OCI-LY7 (cell line): ENCODE measurements around the gene STXBP2. TPM values are rescaled to one million over a fixed set of nuclear protein-coding genes. Genes with fewer than 3 reads are reported as not detected.

Experiments used
- BruUV-seq: library from RNA; stranded (reverse); fragments of 400-500 nt; replicated peaks from 2 replicates; lab custom pipeline; 2021; lab: Mats Ljungman, UMichigan
- CTCF ChIA-PET: fragments of 300-600 bp; sonication (Branson Sonifier 250); formaldehyde crosslinking; loops from one replicate; lab custom pipeline; 2022; ENCODE audit warnings: antibody characterized with exemption; ENCODE audit not compliant: unreplicated experiment; lab: Charles Lee
- POLR2A ChIA-PET: fragments of 300-600 bp; sonication (Branson Sonifier 250); formaldehyde crosslinking; loops from one replicate; lab custom pipeline; 2022; ENCODE audit warnings: antibody characterized with exemption; lab: Charles Lee
- DNase-seq: peaks from one replicate; pipeline ENCODE4 v3.0.0-alpha.2; 2015; ENCODE audit warnings: low spot score
- H2AFZ ChIP-seq: fragments of 200-600 bp; sonication (generic), shearing (Covaris generic); 2 replicates; pipeline ENCODE4 v1.6.1; 2014; ENCODE audit warnings: mild to moderate bottlenecking, antibody characterized with exemption, low read length, moderate library complexity
- H3K27ac ChIP-seq: fragments of 200-600 bp; sonication (generic); 2 replicates; pipeline ENCODE4 v1.5.1; 2014; ENCODE audit warnings: mixed run types, low read depth, mild to moderate bottlenecking, moderate library complexity, low read length, inconsistent platforms; ENCODE audit not compliant: poor library complexity, severe bottlenecking
- H3K36me3 ChIP-seq: fragments of 200-600 bp; sonication (generic); 2 replicates; pipeline ENCODE4 v1.6.1; 2014; ENCODE audit warnings: mild to moderate bottlenecking, antibody characterized with exemption, low read length, moderate library complexity, mixed read lengths; ENCODE audit not compliant: insufficient read depth
- H3K4me1 ChIP-seq: fragments of 200-600 bp; sonication (generic); 2 replicates; pipeline ENCODE4 v1.5.1; 2014; ENCODE audit warnings: mild to moderate bottlenecking, low read length; ENCODE audit not compliant: insufficient read depth, poor library complexity, severe bottlenecking
- H3K4me2 ChIP-seq: fragments of 200-600 bp; sonication (generic); 2 replicates; pipeline ENCODE4 v1.6.1; 2014; ENCODE audit warnings: mild to moderate bottlenecking, low read length
- H3K4me3 ChIP-seq: fragments of 200-600 bp; sonication (generic); 2 replicates; pipeline ENCODE4 v1.5.1; 2014; ENCODE audit warnings: mild to moderate bottlenecking, low read depth, low read length; ENCODE audit not compliant: poor library complexity, severe bottlenecking
- H3K79me2 ChIP-seq: fragments of 200-600 bp; sonication (generic); 2 replicates; pipeline ENCODE4 v1.6.1; 2016; ENCODE audit warnings: low read depth, mild to moderate bottlenecking, low read length, moderate library complexity, mixed read lengths; ENCODE audit not compliant: insufficient read depth
- H3K9me2 ChIP-seq: fragments of 200-600 bp; sonication (generic); 2 replicates; pipeline ENCODE4 v1.6.1; 2016; ENCODE audit warnings: mild to moderate bottlenecking, low read length, mixed read lengths; ENCODE audit not compliant: insufficient read depth
- H3K9me3 ChIP-seq: fragments of 200-600 bp; sonication (generic); 2 replicates; pipeline ENCODE4 v1.6.1; 2014; ENCODE audit warnings: mild to moderate bottlenecking, mixed run types, low read length, mixed read lengths
- H4K20me1 ChIP-seq: fragments of 200-600 bp; sonication (generic); 2 replicates; pipeline ENCODE4 v1.6.1; 2014; ENCODE audit warnings: mild to moderate bottlenecking, antibody characterized with exemption, low read length, moderate library complexity, mixed read lengths; ENCODE audit not compliant: insufficient read depth
- EZH2phosphoT487 ChIP-seq: fragments of 200-600 bp; sonication (generic); IDR thresholded peaks from 2 replicates; pipeline ENCODE4 v1.6.1; 2018; ENCODE audit warnings: low read depth, borderline replicate concordance, mild to moderate bottlenecking, mixed run types, antibody characterized with exemption, low read length, moderate library complexity, mixed read lengths
- intact Hi-C: fragments of 100-400 bp; cut with micrococcal nuclease; formaldehyde crosslinking; loops from one replicate; pipeline ENCODE4 v1.10.0; 2022; ENCODE audit not compliant: unreplicated experiment
- total RNA-seq, 2 experiments: library from RNA; depleted of rRNA in 1 of 2; stranded (reverse); fragments of >200 nt in 1 of 2; shearing (Covaris generic) in 1 of 2; gene quantifications; 2 replicates each; pipeline ENCODE4 v1.2.3, GENCODE V29; 2014 to 2022
- TF ChIP-seq, protein P1 (sequence below): fragments of 200-600 bp; sonication (generic); conservative IDR thresholded peaks from 2 replicates; pipeline ENCODE4 v1.5.1; 2014; ENCODE audit warnings: mild to moderate bottlenecking, antibody characterized with exemption, low read length, moderate library complexity, mixed read lengths

The STXBP2 gene
- total RNA-seq, 2 experiments from 2014 or later = 43.0 to 138 TPM

- intact Hi-C loops = no loop called here
- ChIA-PET POLR2A (no interaction called here), CTCF (no interaction called here)
- TF ChIP-seq EZH2phosphoT487 = no peak
- TF ChIP-seq, protein P1, sequence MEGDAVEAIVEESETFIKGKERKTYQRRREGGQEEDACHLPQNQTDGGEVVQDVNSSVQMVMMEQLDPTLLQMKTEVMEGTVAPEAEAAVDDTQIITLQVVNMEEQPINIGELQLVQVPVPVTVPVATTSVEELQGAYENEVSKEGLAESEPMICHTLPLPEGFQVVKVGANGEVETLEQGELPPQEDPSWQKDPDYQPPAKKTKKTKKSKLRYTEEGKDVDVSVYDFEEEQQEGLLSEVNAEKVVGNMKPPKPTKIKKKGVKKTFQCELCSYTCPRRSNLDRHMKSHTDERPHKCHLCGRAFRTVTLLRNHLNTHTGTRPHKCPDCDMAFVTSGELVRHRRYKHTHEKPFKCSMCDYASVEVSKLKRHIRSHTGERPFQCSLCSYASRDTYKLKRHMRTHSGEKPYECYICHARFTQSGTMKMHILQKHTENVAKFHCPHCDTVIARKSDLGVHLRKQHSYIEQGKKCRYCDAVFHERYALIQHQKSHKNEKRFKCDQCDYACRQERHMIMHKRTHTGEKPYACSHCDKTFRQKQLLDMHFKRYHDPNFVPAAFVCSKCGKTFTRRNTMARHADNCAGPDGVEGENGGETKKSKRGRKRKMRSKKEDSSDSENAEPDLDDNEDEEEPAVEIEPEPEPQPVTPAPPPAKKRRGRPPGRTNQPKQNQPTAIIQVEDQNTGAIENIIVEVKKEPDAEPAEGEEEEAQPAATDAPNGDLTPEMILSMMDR = no peak
- Histone ChIP-seq H3K4me2 (peak overlapping the region; percentile 51), H3K4me3 (peak overlapping the region; percentile 98), H3K4me1 (peaks cover 15% of the 10 kb centered on the region), H3K27ac (no peak overlapping the region), H3K79me2 (no peaks in the 10 kb centered on the region; the same call in 1 of the 2 replicates), H3K9me2 (no peaks in the 10 kb centered on the region), H3K36me3 (peaks cover 9% of the 10 kb centered on the region; the same call in 1 of the 2 replicates), H4K20me1 (no peaks in the 10 kb centered on the region), H3K9me3 (no peaks in the 10 kb centered on the region), H2AFZ (peak overlapping the region; percentile 45; the same call in 1 of the 2 replicates)
- BruUV-seq = no TSS peak
- no peak for DNase-seq
Observed at GRCh38 chr19:7636317-7636690, 606 bp upstream of the STXBP2 start.

- Histone ChIP-seq H4K20me1 (no peaks in the 10 kb centered on the region), H3K9me3 (no peaks in the 10 kb centered on the region), H3K36me3 (0 out of 2 replicates have a peak, but pooled peaks cover under 1% of the 10 kb centered on the region), H3K4me3 (peak overlapping the region; percentile 98), H2AFZ (peak overlapping the region; percentile 45; the same call in 1 of the 2 replicates), H3K4me2 (peak overlapping the region; percentile 91), H3K79me2 (no peaks in the 10 kb centered on the region; the same call in 1 of the 2 replicates), H3K9me2 (no peaks in the 10 kb centered on the region), H3K4me1 (peaks cover 15% of the 10 kb centered on the region), H3K27ac (no peak overlapping the region)
- ChIA-PET POLR2A (interaction anchor here (0.6 to 1.2 kb wide), 4 partner anchors 8 to 169 kb away, joined by 3 to 6 read pairs (median 4); partner anchors contain the start of genes PET100 and XAB2), CTCF (no interaction called here)
- no TSS peak for BruUV-seq
- DNase-seq = peak; percentile 29
- intact Hi-C loops = no loop called here
- no peak for TF ChIP-seq EZH2phosphoT487
- TF ChIP-seq, protein P1 = no peak
Observed at GRCh38 chr19:7637374-7638256, 705 bp downstream of the STXBP2 start.
